Measurements from ENCODE around the gene DEGS1. TPM values are rescaled to one million over a fixed set of nuclear protein-coding genes. Genes with fewer than 3 reads are reported as not detected.

Gene DEGS1
- total and polyA plus RNA-seq, 10 donors: 29.2 to 102 (median 53.0) TPM

DNA sequence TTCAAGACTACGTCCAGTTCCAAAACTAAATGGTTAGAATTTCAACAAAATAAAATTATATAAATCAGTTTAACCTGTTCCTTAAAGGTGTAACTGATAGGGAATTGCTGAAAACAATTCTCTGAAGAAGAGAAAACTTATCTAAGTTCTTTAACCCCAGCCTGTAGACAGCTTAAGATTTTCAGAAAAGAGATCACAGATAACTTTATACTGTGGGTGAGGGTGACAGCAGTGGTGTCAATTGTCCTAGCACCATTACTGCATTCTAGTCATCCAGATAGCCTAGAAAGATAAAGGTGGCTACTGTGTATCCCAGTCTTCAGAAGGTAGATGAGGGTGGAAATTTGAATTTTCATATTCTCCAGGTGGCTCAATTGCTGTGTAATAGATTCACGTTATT is 19.7 kb upstream of the DEGS1 start:
- WGBS, 5 donors: 63 to 89% (median 67%) methylated on average over 2 of the region's 2 CpGs
- no peaks in the 10 kb centered on the region for H3K9me3 ChIP-seq

GRCh38 chr1:224168859-224169380 is 14.1 kb upstream of the DEGS1 start:
- peak overlapping the region in 1 of 8 donors; percentile 17 for H3K4me3 ChIP-seq
- no peaks in the 10 kb centered on the region for H3K9me3 ChIP-seq
- peak overlapping the region; percentile 51 to 86 (median 80) for H3K27ac ChIP-seq
- H3K4me1 ChIP-seq: peaks cover 12 to 51% (median 28%) of the 10 kb centered on the region in 6 donors
- intact Hi-C loops (cut with DNase I; ENCODE audit: low total_unique reads): no loop called here
- WGBS, 5 donors: 20 to 28% (median 23%) methylated on average over 5 of the region's 5 CpGs
- no peak for DNase-seq
- no peaks in the 10 kb centered on the region for H3K36me3 ChIP-seq
- TF ChIP-seq POLR2AphosphoS5 (IDR thresholded peaks at IDR 0.05) (peak in 1 of 3 donors; percentile 54), POLR2A (IDR thresholded peaks at IDR 0.05) (no peak)
- no peaks in the 10 kb centered on the region for H3K27me3 ChIP-seq (replicated peaks in 1 of 7)

More for the DNA sequence above, 19.7 kb upstream of the DEGS1 start:
- DNase-seq: no peak
- H3K36me3 ChIP-seq: peaks cover 0 to 38% (median 18%) of the 10 kb centered on the region in 6 donors
- no peaks in the 10 kb centered on the region for H3K27me3 ChIP-seq (replicated peaks in 1 of 7)
- TF ChIP-seq POLR2AphosphoS5 (IDR thresholded peaks at IDR 0.05) (no peak), POLR2A (IDR thresholded peaks at IDR 0.05) (no peak)
- TF ChIP-seq, protein P1, sequence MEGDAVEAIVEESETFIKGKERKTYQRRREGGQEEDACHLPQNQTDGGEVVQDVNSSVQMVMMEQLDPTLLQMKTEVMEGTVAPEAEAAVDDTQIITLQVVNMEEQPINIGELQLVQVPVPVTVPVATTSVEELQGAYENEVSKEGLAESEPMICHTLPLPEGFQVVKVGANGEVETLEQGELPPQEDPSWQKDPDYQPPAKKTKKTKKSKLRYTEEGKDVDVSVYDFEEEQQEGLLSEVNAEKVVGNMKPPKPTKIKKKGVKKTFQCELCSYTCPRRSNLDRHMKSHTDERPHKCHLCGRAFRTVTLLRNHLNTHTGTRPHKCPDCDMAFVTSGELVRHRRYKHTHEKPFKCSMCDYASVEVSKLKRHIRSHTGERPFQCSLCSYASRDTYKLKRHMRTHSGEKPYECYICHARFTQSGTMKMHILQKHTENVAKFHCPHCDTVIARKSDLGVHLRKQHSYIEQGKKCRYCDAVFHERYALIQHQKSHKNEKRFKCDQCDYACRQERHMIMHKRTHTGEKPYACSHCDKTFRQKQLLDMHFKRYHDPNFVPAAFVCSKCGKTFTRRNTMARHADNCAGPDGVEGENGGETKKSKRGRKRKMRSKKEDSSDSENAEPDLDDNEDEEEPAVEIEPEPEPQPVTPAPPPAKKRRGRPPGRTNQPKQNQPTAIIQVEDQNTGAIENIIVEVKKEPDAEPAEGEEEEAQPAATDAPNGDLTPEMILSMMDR (IDR thresholded peaks at IDR 0.05 in 8 of 11, conservative IDR thresholded peaks at IDR 0.05 in 3 of 11): no peak
- no peak overlapping the region for H3K27ac ChIP-seq
- H3K4me3 ChIP-seq: no peak overlapping the region
- peaks cover 0 to 19% (median 2%) of the 10 kb centered on the region in 6 donors for H3K4me1 ChIP-seq
- intact Hi-C loops (cut with DNase I; ENCODE audit: low total_unique reads): no loop called here

GRCh38 chr1:224169718-224170270 is 13.2 kb upstream of the DEGS1 start:
- H3K36me3 ChIP-seq: no peaks in the 10 kb centered on the region
- no peaks in the 10 kb centered on the region for H3K9me3 ChIP-seq
- no peaks in the 10 kb centered on the region for H3K27me3 ChIP-seq (replicated peaks in 1 of 7)
- H3K4me3 ChIP-seq: no peak overlapping the region
- no peak for TF ChIP-seq POLR2AphosphoS5 (IDR thresholded peaks at IDR 0.05)
- TF ChIP-seq, protein P1 (IDR thresholded peaks at IDR 0.05 in 8 of 11, conservative IDR thresholded peaks at IDR 0.05 in 3 of 11): no peak
- TF ChIP-seq POLR2A (IDR thresholded peaks at IDR 0.05): no peak
- peaks cover 12 to 42% (median 28%) of the 10 kb centered on the region in 6 donors for H3K4me1 ChIP-seq
- intact Hi-C loops (cut with DNase I; ENCODE audit: low total_unique reads): no loop called here
- H3K27ac ChIP-seq: peak overlapping the region; percentile 51 to 86 (median 80)
- DNase-seq: no peak
- 67 to 81% (median 77%) methylated on average over 4 of the region's 4 CpGs for WGBS, 5 donors

GRCh38 chr1:224170343-224170742 is 12.7 kb upstream of the DEGS1 start:
- no peaks in the 10 kb centered on the region for H3K36me3 ChIP-seq
- 86 to 94% (median 90%) methylated on average over 4 of the region's 4 CpGs for WGBS, 5 donors
- DNase-seq: no peak
- H3K4me1 ChIP-seq: peaks cover 12 to 45% (median 28%) of the 10 kb centered on the region in 6 donors
- H3K27me3 ChIP-seq (replicated peaks in 1 of 7): no peaks in the 10 kb centered on the region
- peak overlapping the region in 5 of 8 donors; percentile 77 to 86 (median 83) for H3K27ac ChIP-seq
- TF ChIP-seq POLR2A (IDR thresholded peaks at IDR 0.05) (no peak), POLR2AphosphoS5 (IDR thresholded peaks at IDR 0.05) (no peak)
- TF ChIP-seq, protein P1 (IDR thresholded peaks at IDR 0.05 in 8 of 11, conservative IDR thresholded peaks at IDR 0.05 in 3 of 11): no peak
- no peak overlapping the region for H3K4me3 ChIP-seq
- H3K9me3 ChIP-seq: no peaks in the 10 kb centered on the region
- intact Hi-C loops (cut with DNase I; ENCODE audit: low total_unique reads): no loop called here

Data from spleen (tissue), 11 donors.